Tibial nerve (tissue), 4 donors: Measurements from ENCODE around the gene PDCD11. TPM values are rescaled to one million over a fixed set of nuclear protein-coding genes. Genes with fewer than 3 reads are reported as not detected.

Source experiments
- DNase-seq, 2 donors: peaks; one replicate each; pipeline ENCODE4 v3.0.0-alpha.2; 2019; ENCODE audit warnings: low spot score in 2 of 2
- H3K27ac ChIP-seq, 4 donors: fragments of 200-600 bp; sonication (generic) in 3 of 4; one replicate each; pipeline ENCODE4 v1.5.1; 2017 to 2019; ENCODE audit warnings: mild to moderate bottlenecking in 1 of 4
- H3K27me3 ChIP-seq, 2 donors: fragments of 200-600 bp; sonication (generic) in 1 of 2; one replicate each; pipeline versions ENCODE4 v1.5.1 to v1.6.0; 2017 to 2019
- H3K36me3 ChIP-seq, 3 donors: fragments of 200-600 bp; sonication (generic); one replicate each; pipeline ENCODE4 v1.5.1; 2018 to 2019
- H3K4me1 ChIP-seq, 4 donors: fragments of 200-600 bp; sonication (generic) in 3 of 4; one replicate each; pipeline ENCODE4 v1.5.1; 2017 to 2019
- H3K4me3 ChIP-seq, 4 donors: fragments of 200-600 bp; sonication (generic) in 3 of 4; one replicate each; pipeline ENCODE4 v1.5.1; 2017 to 2019; ENCODE audit warnings: mild to moderate bottlenecking in 1 of 4, moderate library complexity in 1 of 4
- H3K9me3 ChIP-seq, 4 donors: fragments of 200-600 bp; sonication (generic) in 3 of 4; one replicate each; pipeline ENCODE4 v1.5.1; 2017 to 2019
- EP300 ChIP-seq, 2 donors: sonication (generic); formaldehyde crosslinking; IDR thresholded peaks; one replicate each; pipeline ENCODE4 v1.6.1; 2017; ENCODE audit warnings: antibody characterized with exemption in 2 of 2, mild to moderate bottlenecking in 1 of 2
- POLR2A ChIP-seq, 2 donors: fragments of 450-650 bp; IDR thresholded peaks; one replicate each; pipeline ENCODE4 v1.6.1; 2017; ENCODE audit warnings: antibody characterized with exemption in 2 of 2, mild to moderate bottlenecking in 2 of 2, moderate library complexity in 2 of 2
- WGBS, 2 donors: methylation state at CpG; one replicate each; pipeline ENCODE4 v1.1.5; 2018; 5-methylcytosine and 5-hydroxymethylcytosine counted together
- total RNA-seq, 4 donors: library from RNA; depleted of rRNA; stranded (reverse); fragments of >200 nt; gene quantifications; one replicate each; pipeline ENCODE4 v1.1.0, GENCODE V29; 2016
- TF ChIP-seq, protein P1 (sequence below), 5 experiments: fragments of 200-600 bp in 3 of 5; fragments of 450-650 bp in 2 of 5; sonication (generic) in 3 of 5; IDR thresholded peaks; one replicate each; pipeline ENCODE4 v1.5.1; 2016 to 2019; ENCODE audit warnings: antibody characterized with exemption in 5 of 5, mild to moderate bottlenecking in 3 of 5, moderate library complexity in 2 of 5

PDCD11 gene
- total RNA-seq, 4 donors from 2014 or later, result 15.3 to 23.7 (median 17.5) TPM

GRCh38 chr10:103473261-103473671 is 76.8 kb downstream of the PDCD11 start:
- H3K27me3 ChIP-seq, result no peaks in the 10 kb centered on the region
- WGBS, 2 donors, result 74 to 77% methylated on average over 8 to 24 of the region's 32 CpGs
- no peak overlapping the region for H3K4me3 ChIP-seq
- H3K27ac ChIP-seq, result no peak overlapping the region
- peaks cover 0 to 12% (median 0%) of the 10 kb centered on the region in 4 donors for H3K4me1 ChIP-seq
- no peak for TF ChIP-seq POLR2A (IDR thresholded peaks at IDR 0.05)
- no peak for TF ChIP-seq EP300 (IDR thresholded peaks at IDR 0.05)
- TF ChIP-seq, protein P1, sequence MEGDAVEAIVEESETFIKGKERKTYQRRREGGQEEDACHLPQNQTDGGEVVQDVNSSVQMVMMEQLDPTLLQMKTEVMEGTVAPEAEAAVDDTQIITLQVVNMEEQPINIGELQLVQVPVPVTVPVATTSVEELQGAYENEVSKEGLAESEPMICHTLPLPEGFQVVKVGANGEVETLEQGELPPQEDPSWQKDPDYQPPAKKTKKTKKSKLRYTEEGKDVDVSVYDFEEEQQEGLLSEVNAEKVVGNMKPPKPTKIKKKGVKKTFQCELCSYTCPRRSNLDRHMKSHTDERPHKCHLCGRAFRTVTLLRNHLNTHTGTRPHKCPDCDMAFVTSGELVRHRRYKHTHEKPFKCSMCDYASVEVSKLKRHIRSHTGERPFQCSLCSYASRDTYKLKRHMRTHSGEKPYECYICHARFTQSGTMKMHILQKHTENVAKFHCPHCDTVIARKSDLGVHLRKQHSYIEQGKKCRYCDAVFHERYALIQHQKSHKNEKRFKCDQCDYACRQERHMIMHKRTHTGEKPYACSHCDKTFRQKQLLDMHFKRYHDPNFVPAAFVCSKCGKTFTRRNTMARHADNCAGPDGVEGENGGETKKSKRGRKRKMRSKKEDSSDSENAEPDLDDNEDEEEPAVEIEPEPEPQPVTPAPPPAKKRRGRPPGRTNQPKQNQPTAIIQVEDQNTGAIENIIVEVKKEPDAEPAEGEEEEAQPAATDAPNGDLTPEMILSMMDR (IDR thresholded peaks at IDR 0.05), result no peak
- no peak for DNase-seq
- no peaks in the 10 kb centered on the region for H3K36me3 ChIP-seq
- H3K9me3 ChIP-seq, result no peaks in the 10 kb centered on the region

DNA sequence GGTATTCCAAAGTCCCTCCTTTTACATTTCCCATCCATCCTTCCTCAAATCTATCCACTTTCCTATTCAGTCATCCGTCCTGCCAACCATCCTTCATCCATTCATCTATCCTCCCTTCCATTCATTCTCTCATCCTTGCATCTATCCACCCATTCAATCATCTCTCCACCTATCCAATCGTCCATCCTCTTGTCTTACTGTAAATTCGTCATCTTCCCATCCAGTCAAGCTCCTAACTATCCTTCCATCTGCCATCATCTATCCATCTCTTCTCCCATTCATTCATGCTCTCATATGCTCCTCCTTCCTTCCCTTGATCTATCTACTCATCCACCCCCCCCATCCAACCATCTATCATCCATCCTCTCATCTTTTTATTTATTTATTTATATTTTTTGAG is 77.7 kb downstream of the PDCD11 start:
- WGBS, 2 donors, result 89 to 90% methylated on average over 3 of the region's 3 CpGs
- Histone ChIP-seq H3K9me3 (no peaks in the 10 kb centered on the region), H3K4me1 (peaks cover 0 to 12% (median 0%) of the 10 kb centered on the region in 4 donors), H3K4me3 (no peak overlapping the region), H3K36me3 (no peaks in the 10 kb centered on the region), H3K27me3 (no peaks in the 10 kb centered on the region), H3K27ac (no peak overlapping the region)
- no peak for TF ChIP-seq EP300 (IDR thresholded peaks at IDR 0.05)
- no peak for TF ChIP-seq POLR2A (IDR thresholded peaks at IDR 0.05)
- TF ChIP-seq, protein P1 (IDR thresholded peaks at IDR 0.05), result no peak
- DNase-seq, result no peak

DNA sequence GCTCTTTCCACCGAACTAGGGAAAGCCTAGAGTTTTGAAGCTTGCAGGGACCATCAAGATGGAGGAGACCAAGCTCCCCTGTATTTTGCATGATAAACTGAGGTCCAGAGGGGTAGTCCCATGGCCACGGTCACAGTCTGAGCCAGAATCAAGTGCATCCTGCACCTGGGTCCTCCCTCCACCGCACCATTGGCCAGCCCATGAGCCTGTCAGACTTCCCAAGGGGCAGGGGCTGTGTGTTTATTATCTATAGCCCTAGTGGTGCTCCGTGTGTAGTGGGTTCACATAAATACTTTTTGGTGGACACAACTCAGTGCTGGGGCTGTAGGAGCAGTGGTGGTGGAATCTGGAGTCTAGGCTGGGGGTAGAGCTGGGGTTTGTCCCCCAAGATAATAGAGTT is 79.0 kb downstream of the PDCD11 start:
- DNase-seq, result no peak
- TF ChIP-seq, protein P1 (IDR thresholded peaks at IDR 0.05), result no peak
- TF ChIP-seq EP300 (IDR thresholded peaks at IDR 0.05) (no peak), POLR2A (IDR thresholded peaks at IDR 0.05) (no peak)
- WGBS, 2 donors, result 72 to 82% methylated on average over 4 of the region's 4 CpGs
- Histone ChIP-seq H3K36me3 (no peaks in the 10 kb centered on the region), H3K4me3 (no peak overlapping the region), H3K27me3 (no peaks in the 10 kb centered on the region), H3K4me1 (peaks cover 0 to 12% (median 2%) of the 10 kb centered on the region in 4 donors), H3K9me3 (no peaks in the 10 kb centered on the region), H3K27ac (no peak overlapping the region)

- Histone ChIP-seq H3K27ac (no peak overlapping the region), H3K27me3 (no peaks in the 10 kb centered on the region), H3K4me1 (peaks cover 0 to 9% (median 3%) of the 10 kb centered on the region in 4 donors), H3K36me3 (no peaks in the 10 kb centered on the region), H3K9me3 (no peaks in the 10 kb centered on the region), H3K4me3 (no peak overlapping the region)
- DNase-seq, result no peak
- WGBS, 2 donors, result 69 to 72% methylated on average over 11 of the region's 11 CpGs
- TF ChIP-seq, protein P1 (IDR thresholded peaks at IDR 0.05), result no peak
- TF ChIP-seq POLR2A (IDR thresholded peaks at IDR 0.05) (no peak), EP300 (IDR thresholded peaks at IDR 0.05) (no peak)
These were observed 79.8 kb downstream of the PDCD11 start for GRCh38 chr10:103476046-103476768.

DNA sequence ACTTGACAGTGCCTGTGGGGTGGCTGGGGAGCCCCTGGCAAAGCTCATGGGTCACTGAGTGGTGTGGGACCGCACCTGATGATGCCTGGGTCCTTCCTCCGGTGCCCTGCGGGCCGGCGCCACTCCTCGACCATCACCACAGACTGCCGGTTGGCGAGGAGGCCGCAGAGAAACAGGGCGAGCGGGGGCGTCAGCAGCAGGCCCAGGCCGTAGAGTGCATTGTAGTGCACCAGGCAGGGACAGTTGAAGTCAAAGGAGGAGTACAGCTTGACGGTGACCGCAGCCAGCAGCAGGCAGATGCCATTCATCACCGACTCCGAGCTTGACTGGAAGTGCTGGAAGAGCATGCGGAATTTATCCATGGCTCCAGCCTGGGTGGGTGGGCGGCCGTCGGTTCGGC is 82.2 kb downstream of the PDCD11 start:
- H3K27me3 ChIP-seq, result no peaks in the 10 kb centered on the region
- no peak for DNase-seq
- H3K9me3 ChIP-seq, result no peaks in the 10 kb centered on the region
- H3K27ac ChIP-seq, result no peak overlapping the region
- H3K4me1 ChIP-seq, result peaks cover 0 to 15% (median 0%) of the 10 kb centered on the region in 4 donors
- H3K4me3 ChIP-seq, result no peak overlapping the region
- TF ChIP-seq POLR2A (IDR thresholded peaks at IDR 0.05) (no peak), EP300 (IDR thresholded peaks at IDR 0.05) (no peak)
- TF ChIP-seq, protein P1 (IDR thresholded peaks at IDR 0.05), result no peak
- 81 to 87% methylated on average over 22 of the region's 22 CpGs for WGBS, 2 donors
- no peaks in the 10 kb centered on the region for H3K36me3 ChIP-seq
